ENCODE measurements around the gene CDX2. TPM values are rescaled to one million over a fixed set of nuclear protein-coding genes. Genes with fewer than 3 reads are reported as not detected.

The CDX2 gene
- total and polyA plus RNA-seq, 10 of the 15 experiments (the other 5 are each of a cell fraction or from before 2014, with no cell fraction given): 0.15 TPM; not detected in 9

DNA sequence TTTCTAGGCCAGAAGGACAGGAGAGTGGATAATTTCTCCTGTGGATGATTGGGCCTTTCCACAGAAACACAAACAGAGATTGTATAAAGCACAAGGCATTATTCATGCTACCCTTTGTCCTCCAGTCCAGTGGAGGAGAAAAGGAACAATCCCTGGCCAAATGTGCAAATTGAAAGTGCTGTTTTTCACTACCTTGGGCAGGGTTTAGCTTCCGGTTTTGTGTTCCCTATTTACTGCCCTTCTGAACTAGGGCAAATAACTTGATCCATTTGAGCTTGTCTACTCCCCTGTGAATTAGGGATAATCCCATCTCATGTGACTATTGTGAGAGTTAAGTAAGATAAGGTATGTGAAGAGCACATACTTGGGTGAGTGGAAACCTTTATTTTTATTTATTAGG lies 36.0 kb downstream of the CDX2 start (continued):
- TF ChIP-seq, protein P1, sequence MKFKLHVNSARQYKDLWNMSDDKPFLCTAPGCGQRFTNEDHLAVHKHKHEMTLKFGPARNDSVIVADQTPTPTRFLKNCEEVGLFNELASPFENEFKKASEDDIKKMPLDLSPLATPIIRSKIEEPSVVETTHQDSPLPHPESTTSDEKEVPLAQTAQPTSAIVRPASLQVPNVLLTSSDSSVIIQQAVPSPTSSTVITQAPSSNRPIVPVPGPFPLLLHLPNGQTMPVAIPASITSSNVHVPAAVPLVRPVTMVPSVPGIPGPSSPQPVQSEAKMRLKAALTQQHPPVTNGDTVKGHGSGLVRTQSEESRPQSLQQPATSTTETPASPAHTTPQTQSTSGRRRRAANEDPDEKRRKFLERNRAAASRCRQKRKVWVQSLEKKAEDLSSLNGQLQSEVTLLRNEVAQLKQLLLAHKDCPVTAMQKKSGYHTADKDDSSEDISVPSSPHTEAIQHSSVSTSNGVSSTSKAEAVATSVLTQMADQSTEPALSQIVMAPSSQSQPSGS (IDR thresholded peaks at IDR 0.05; ENCODE audit: low read length): no peak
- TF ChIP-seq, protein P2, sequence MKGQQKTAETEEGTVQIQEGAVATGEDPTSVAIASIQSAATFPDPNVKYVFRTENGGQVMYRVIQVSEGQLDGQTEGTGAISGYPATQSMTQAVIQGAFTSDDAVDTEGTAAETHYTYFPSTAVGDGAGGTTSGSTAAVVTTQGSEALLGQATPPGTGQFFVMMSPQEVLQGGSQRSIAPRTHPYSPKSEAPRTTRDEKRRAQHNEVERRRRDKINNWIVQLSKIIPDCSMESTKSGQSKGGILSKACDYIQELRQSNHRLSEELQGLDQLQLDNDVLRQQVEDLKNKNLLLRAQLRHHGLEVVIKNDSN (IDR thresholded peaks at IDR 0.05; ENCODE audit: borderline replicate concordance, extremely low read length, insufficient read depth, low read depth, low read length): no peak

DNA sequence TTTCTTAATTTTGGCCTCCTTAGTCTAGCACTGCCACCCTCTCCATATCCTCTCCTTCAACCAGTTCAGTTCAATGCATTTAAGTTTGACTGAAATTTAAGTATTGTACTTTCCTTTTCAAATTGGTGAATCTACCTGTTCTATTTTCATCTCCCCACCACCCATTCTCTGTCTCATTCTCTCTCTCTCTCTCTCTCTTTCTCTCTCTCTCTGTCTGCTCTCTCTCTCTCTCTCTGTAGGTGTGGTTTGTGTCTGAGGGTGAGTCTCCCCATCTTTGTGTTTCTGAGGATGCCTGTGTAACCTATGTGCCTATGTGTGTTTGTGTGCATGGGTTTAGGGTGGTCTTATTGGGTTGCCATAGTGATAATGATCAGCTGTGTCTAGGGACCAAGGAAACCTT lies 39.2 kb downstream of the CDX2 start:
- CTCF ChIA-PET: interaction anchor here (1.4 to 2.3 kb wide), 4 partner anchors 24 to 100 kb away, joined by 4 to 7 read pairs (median 6); no protein-coding TSS in a partner anchor
- Histone ChIP-seq H2AFZ (ENCODE audit: control insufficient read depth, low read depth, low read length) (no peak overlapping the region), H4K20me1 (ENCODE audit: control insufficient read depth, insufficient read depth) (no peaks in the 10 kb centered on the region), H3K4me2 (ENCODE audit: control insufficient read depth, insufficient read depth) (no peak overlapping the region), H3K27me3 (replicated peaks in 1 of 2; ENCODE audit: control insufficient read depth in 2 of 2, insufficient read depth in 2 of 2, low read length in 1 of 2) (peaks cover 19 to 32% of the 10 kb centered on the region in 2 experiments), H3K79me2 (ENCODE audit: control insufficient read depth, insufficient read depth, low read length) (no peaks in the 10 kb centered on the region), H3K9ac (ENCODE audit: control insufficient read depth, insufficient read depth, low read length) (no peak overlapping the region), H3K27ac (ENCODE audit: control insufficient read depth, insufficient read depth) (no peak overlapping the region), H3K4me1 (ENCODE audit: control insufficient read depth, insufficient read depth, low read length) (no peaks in the 10 kb centered on the region), H3K4me3 (no peak overlapping the region), H3K36me3 (ENCODE audit: control insufficient read depth in 2 of 2, insufficient read depth in 2 of 2, low read length in 1 of 2) (no peaks in the 10 kb centered on the region), H3K9me3 (replicated peaks; ENCODE audit: control insufficient read depth, insufficient read depth, low read length) (no peaks in the 10 kb centered on the region; the same call in 2 of the 3 replicates)
- no TSS peak for BruUV-seq (replicated peaks)
- RAD21 ChIA-PET (ENCODE audit: unreplicated experiment): no interaction called here
- intact Hi-C loops (cut with micrococcal nuclease; ENCODE audit: unreplicated experiment) (no loop called here), in situ Hi-C loops (cut with MboI) (no loop called here)
- POLR2A ChIA-PET: no interaction called here
- FAIRE-seq (no peak), ATAC-seq (no peak), DNase-seq (ENCODE audit: low read depth, low spot score) (no peak)
- TF ChIP-seq, protein P3, sequence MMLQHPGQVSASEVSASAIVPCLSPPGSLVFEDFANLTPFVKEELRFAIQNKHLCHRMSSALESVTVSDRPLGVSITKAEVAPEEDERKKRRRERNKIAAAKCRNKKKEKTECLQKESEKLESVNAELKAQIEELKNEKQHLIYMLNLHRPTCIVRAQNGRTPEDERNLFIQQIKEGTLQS (IDR thresholded peaks at IDR 0.05; ENCODE audit: borderline replicate concordance, extremely low read depth, low read depth, low read length): no peak
- TF ChIP-seq, protein P4, sequence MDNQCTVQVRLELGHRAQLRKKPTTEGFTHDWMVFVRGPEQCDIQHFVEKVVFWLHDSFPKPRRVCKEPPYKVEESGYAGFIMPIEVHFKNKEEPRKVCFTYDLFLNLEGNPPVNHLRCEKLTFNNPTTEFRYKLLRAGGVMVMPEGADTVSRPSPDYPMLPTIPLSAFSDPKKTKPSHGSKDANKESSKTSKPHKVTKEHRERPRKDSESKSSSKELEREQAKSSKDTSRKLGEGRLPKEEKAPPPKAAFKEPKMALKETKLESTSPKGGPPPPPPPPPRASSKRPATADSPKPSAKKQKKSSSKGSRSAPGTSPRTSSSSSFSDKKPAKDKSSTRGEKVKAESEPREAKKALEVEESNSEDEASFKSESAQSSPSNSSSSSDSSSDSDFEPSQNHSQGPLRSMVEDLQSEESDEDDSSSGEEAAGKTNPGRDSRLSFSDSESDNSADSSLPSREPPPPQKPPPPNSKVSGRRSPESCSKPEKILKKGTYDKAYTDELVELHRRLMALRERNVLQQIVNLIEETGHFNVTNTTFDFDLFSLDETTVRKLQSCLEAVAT (IDR thresholded peaks at IDR 0.05): no peak
- no peak for TF ChIP-seq LARP7 (IDR thresholded peaks at IDR 0.05)
- SMC1A ChIA-PET (ENCODE audit: uncharacterized antibody, unreplicated experiment): interaction anchor here (1.8 kb wide), 1 partner anchor 12 kb away, joined by 8 read pairs; no protein-coding TSS in a partner anchor

All from GM12878 (cell line).